ENCODE data around the gene KANSL1L.

DNA sequence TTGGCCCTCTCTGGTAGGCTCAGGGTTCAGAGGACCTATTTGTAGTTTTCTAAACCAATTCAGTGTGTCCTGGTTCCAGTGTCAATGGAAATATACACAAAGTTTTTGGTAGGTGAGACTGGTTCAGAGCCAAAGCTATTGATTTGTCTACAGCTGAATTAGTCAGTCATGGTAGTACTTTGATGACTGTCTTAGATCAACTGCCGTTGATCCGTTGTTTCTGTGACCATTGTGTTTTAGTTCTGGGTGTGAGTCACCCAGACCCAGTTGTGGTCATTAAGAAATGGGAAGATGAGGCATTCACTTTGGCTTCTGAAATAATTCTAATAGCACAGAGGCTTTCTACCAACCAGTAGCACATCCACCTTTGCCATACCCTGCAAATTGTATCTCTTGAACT lies 184.8 kb downstream of the KANSL1L start:
- TF ChIP-seq EZH2phosphoT487 (IDR thresholded peaks at IDR 0.05; ENCODE audit: insufficient read depth, low read depth) (no peak), EZH2 (IDR thresholded peaks at IDR 0.05; ENCODE audit: insufficient read depth, poor library complexity, severe bottlenecking) (no peak)

Measured in GM23248 (cell line).